HUDEP-2 (cell line): Measurements from ENCODE around the gene RNF128.

Source experiments
- DNase-seq, 76 experiments: peaks; one replicate each; lab custom pipeline; 2025; ENCODE audit not compliant: unreplicated experiment in 76 of 76; lab: John Stamatoyannopoulos, UW

Gene RNF128, protein sequence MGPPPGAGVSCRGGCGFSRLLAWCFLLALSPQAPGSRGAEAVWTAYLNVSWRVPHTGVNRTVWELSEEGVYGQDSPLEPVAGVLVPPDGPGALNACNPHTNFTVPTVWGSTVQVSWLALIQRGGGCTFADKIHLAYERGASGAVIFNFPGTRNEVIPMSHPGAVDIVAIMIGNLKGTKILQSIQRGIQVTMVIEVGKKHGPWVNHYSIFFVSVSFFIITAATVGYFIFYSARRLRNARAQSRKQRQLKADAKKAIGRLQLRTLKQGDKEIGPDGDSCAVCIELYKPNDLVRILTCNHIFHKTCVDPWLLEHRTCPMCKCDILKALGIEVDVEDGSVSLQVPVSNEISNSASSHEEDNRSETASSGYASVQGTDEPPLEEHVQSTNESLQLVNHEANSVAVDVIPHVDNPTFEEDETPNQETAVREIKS

DNA sequence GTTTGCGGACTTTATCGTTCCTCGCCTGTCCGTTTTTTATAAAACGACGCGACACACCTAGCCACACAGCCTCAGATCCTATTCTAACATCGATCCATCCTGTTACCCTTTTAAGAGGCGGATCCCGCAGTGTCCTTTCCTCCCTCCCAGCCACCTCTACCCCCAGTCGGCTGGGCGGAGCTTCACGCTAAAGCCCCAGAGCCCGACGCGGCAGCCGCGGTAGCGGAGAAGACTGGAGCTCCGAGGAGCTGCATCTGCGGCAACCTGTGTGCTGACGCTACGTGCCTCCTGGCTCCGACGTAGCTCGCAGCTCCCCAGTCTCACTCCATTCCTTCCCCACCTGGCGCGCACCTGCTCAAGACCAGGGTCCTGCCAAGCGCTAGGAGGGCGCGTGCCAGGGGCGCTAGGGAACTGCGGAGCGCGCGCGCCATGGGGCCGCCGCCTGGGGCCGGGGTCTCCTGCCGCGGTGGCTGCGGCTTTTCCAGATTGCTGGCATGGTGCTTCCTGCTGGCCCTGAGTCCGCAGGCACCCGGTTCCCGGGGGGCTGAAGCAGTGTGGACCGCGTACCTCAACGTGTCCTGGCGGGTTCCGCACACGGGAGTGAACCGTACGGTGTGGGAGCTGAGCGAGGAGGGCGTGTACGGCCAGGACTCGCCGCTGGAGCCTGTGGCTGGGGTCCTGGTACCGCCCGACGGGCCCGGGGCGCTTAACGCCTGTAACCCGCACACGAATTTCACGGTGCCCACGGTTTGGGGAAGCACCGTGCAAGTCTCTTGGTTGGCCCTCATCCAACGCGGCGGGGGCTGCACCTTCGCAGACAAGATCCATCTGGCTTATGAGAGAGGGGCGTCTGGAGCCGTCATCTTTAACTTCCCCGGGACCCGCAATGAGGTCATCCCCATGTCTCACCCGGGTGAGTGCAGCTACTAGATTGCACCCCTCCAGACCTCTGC is at the start of gene RNF128:
TSS of gene RNF128 (plus strand) at position 217 of the 953 bp plus-strand sequence. CDS start at position 430, 213 bp downstream.
- peak in 23 of 76 experiments; percentile 0 to 14 (median 1) for DNase-seq

DNA sequence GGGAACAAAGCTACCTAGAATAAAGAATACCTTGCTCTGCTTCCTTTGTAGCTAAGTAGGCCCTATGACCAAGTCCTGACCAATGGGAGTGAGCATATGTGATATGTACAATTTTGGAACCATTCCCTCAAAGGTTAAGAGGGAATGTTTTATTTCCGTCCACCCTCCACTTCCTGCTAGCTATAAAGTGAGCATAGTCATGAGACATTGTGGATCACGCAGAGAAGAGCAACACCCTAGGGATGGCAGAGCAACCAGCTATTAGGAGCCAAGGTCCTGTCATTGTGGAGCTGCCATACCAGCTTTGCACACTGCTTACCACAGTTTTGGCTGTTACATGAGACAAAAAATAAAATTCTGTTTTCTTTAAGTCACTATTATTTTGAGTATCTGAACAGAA is 45.8 kb upstream of the RNF128 start:
- no peak for DNase-seq

GRCh38 chrX:106684207-106684606 is 42.3 kb upstream of the RNF128 start:
- DNase-seq: no peak

- DNase-seq: no peak
These were observed 34.0 kb upstream of the RNF128 start for GRCh38 chrX:106692425-106693065.

GRCh38 chrX:106696502-106696901 is 30.0 kb upstream of the RNF128 start:
- DNase-seq: no peak

DNA sequence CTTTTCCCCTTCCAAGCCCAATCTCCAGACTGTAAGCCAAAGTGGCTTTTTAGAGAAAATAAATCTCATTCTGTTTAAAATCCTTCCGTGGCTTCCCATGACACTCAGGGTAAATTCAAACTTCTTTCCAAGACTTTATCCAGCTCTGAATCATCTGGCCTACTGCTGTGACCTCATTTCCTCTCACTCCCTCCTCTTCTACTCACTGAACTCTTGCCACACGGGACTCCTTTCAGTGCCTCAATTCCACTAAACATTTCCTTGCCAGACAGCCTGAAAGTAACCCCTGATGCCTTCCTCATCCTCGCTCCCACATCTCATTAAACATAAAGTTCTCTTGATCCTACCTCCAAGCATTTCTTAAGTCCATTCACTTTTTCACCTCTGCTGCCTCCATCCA is 27.8 kb upstream of the RNF128 start:
- DNase-seq: no peak

- no peak for DNase-seq
These were observed 23.9 kb upstream of the RNF128 start for GRCh38 chrX:106702636-106703035.

GRCh38 chrX:106706466-106706865 is 20.0 kb upstream of the RNF128 start:
- DNase-seq: no peak

GRCh38 chrX:106707771-106708454 is 18.6 kb upstream of the RNF128 start:
- DNase-seq: no peak

GRCh38 chrX:106710771-106711170 is 15.7 kb upstream of the RNF128 start:
- no peak for DNase-seq

GRCh38 chrX:106711375-106711774 is 15.1 kb upstream of the RNF128 start:
- no peak for DNase-seq

DNA sequence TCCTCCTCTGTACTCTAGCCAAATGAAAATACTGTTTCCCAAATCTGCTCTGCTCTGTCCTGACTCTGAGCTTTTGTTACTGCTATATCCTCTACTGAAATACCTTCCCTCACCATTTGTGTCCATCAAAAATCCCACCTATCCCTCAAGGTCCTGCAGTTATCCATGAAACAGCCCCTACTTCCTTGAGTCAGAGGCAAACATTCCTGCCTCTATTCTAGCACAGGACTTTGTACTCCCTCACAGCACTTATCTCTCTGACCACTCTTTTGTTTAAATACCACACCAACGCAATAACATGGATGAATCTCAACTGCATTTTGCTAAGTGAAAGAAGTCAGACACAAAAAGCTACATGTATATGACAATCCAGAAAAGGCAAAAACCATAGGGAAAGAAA is 10.5 kb upstream of the RNF128 start:
- no peak for DNase-seq

DNA sequence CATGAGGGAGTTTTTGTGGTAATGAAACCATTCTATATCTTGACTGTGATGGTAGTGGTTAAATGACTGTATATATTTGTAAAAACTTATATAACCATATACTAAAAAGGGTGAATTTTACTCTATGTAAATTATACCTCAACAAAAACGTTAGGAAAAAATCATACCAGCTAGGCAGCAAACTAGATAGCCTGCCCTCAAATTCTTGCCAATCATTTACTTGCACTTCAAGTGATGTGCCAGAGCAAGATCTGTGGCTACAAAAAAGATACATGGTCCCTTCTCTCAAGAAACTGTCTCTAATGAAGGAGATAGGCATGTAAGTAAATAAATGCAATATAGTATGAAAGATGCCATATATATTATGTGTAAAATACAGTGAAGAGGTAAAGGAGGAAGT is 10.0 kb upstream of the RNF128 start:
- DNase-seq: no peak

- DNase-seq: no peak
These were observed 7.8 kb upstream of the RNF128 start for GRCh38 chrX:106718709-106719108.

DNA sequence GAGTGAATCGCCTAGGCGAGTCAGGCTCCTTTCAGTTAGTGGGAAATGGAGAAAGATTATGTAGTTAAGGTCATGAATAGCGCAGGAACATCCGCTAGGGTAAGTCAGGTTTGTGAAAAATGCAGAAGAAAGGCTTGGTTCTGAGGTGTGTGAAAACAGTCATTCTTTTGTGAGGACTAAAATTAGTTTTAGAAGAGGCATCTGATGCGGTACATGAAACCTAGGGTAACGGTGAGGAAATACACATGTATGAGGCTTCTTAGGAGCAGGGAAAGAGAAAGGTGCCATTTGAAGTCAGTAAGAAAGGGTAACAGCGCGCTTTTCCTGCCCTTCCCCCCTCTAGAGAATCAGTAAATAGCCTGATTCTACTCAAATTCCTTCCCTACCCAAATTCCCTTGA is 570 bp upstream of the RNF128 start:
- DNase-seq: no peak

DNA sequence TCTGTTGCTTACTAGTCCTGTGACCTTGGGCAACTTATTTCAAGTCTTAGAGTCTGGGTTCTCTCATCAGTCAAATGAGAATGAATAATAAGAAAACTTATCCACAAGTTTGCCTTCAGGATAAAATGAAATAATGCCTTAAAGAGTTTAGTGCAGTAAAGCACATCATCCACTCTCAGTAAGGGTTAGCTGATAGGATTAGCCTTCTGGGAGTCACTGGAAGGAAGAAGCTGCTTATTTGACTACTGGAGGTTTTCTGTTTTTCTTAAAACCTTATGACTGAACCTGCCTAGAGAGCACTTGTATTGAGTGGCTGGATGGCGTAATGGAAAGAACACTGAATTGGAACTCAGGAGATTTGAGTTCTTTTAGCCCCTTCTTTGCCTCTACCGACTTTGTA is 1.8 kb downstream of the RNF128 start:
- no peak for DNase-seq

- DNase-seq: no peak
These were observed 3.9 kb downstream of the RNF128 start for GRCh38 chrX:106730401-106730800.

DNA sequence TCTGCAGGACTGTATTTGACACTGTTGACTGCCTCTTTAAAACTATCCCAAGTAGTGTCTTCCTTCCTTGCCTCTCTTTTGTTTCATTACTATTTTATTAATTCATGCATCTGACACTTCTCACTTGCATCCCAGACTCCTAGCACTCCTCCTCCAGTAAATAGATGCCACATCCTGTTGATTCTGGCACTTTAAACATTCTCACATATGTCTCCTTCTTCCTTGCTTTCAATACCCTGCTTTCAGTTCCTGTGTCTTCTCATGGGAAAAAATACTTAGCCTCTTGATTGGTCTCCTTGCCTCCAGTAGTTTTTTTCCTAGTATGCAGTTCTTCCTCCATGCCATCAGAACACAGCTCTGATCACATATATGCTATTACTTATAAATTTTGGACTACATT is 5.1 kb downstream of the RNF128 start:
- DNase-seq: no peak

DNA sequence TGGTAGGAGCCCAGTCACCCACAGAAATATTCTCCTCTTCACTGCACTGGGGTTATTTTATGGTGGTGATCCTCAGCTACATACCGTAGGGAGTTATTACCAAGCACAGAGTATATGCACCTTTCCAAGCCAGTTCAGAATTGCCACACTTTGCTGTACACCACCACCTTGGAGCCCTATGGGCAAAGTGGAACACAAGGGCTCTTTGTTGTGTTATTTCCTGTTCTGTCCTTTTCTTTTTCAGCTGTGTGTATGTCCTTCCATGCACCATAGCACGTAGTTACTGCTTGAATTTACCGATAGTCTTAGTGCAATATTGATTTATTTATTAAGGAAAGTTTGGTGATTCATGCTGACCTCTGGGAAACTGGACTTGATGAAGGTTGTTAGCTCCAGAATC is 8.3 kb downstream of the RNF128 start:
- no peak for DNase-seq

DNA sequence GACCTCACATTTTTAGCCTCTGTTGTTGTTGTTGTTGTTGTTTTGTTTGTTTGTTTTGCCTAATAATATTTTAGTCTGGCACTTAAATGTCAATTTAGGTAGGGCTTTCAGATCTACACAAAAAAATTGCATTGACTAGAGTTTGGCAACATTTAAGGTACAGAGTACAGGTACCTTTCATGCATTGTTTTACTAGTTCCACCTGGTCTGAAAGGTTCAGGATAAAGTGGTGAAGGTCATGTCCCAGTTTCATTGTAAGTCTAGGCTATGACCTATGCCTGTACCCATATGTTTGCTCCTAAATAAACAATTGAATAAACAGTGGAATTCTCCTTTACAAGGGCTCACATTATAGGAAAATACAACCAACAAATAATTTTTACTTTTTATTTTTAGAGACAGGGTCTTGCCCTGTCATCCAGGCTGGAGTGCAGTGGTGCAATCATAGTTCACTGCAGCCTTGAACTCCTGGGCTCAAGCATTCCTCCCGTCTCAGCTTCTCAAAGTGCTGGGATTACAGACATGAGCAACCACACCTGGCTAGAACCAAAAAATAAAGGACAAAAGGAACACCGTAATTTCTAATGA is 13.8 kb downstream of the RNF128 start:
- DNase-seq: no peak
